NCI-H748 treated with DMSO at 0.1 percent for 48 hours (cell line): ENCODE measurements around the gene WDR18.
A peak's percentile ranks its signal among the peaks of the same experiment; 100 is the strongest.

Source experiments
- DNase-seq: peaks from one replicate; lab custom pipeline; 2025; lab: John Stamatoyannopoulos, UW

Gene WDR18

DNA sequence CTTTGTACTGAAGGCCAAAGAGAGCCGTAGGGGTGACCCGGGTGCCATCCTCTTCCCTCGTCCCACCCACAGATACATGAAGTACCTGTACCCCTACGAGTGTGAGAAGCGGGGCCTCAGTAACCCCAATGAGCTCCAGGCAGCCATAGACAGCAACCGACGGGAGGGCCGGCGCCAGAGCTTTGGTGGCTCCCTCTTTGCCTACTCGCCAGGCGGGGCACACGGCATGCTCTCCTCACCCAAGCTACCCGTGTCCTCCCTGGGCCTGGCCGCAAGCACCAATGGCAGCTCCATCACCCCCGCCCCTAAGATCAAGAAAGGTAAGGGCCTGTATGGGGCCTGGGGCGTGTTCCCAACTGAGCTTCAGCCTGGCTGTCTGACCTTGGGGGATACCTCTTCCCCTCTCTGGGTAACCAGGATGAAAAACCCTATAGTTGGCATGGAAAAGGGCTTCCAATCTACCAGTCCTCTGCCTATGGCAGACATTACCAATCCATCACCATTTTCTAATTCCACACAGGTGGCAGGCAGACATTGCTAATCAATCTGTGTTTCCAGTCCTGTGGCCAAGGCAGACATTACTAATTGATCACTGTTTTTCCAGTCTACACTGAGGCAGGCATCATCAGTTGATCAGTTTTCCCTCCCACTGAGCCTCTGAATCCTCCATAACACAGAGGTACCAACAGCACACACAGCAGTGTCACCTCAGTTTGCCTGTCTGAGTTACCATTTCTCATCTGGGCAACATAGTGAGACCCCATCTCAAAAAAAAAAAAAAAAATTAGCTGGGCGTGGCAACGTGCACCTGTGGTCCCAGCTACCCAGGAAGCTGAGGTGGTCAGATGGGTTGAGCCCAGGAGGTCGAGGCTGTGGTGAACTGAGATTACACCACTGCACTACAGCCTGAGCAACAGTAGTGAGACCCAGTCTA lies 19.1 kb upstream of the WDR18 start:
- no peak for DNase-seq

DNA sequence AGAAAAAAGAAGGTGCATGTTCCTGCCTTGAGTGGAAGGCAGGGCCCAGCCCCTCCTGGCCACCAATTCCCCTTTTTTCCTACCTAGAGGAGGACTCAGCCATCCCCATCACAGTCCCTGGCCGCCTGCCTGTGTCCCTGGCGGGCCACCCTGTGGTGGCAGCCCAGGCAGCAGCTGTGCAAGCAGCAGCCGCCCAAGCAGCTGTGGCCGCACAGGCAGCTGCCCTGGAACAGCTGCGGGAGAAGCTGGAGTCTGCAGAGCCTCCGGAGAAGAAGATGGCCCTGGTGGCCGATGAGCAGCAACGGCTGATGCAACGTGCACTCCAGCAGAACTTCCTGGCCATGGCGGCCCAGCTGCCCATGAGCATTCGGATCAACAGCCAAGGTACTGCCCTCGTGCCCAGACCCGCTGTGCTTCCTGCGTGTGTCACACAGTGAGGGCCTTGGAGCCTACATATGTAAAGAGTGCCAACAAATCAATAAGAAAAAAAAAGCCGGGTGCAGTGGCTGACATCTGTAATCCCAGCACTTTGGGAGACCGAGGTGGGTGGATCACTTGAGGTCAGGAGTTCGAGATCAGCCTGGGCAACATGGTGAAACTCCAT lies 17.6 kb upstream of the WDR18 start:
- no peak for DNase-seq

DNA sequence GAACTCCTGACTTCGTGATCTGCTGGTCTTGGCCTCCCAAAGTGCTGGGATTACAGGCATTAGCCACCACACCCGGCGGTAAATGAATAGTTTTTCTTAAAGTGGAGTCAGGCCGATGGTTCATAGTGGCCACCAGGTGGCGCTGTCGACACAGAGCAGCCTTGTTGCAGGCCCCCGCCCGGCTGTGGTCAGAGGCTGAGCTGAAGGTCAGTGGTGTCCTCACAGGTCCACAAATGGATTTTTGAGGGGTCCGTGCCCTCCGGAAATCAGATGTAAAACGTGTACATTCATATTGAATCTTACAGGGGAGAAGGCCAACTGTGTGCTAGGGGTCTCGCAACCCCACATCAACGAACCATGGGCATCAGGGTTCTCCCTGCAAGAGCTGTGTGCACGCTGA lies 13.4 kb upstream of the WDR18 start:
- no peak for DNase-seq

DNA sequence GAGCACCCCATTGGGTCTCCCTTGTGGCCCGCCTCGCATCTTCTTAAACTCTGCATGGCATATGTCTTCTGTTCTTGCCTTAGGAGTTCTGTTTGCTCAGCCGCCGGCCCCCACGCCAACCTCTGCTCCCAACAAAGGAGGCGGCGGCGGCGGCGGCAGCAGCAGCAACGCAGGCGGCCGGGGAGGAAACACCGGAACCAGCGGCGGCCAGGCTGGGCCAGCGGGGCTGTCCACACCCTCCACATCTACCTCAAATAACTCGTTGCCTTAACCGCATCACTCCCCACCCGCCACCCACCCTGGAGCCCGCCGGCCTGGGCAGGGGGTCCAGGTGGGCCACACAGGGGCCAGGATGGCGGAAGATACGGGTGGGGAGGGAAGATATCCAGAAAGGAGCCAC lies 12.3 kb upstream of the WDR18 start:
- DNase-seq: no peak

DNA sequence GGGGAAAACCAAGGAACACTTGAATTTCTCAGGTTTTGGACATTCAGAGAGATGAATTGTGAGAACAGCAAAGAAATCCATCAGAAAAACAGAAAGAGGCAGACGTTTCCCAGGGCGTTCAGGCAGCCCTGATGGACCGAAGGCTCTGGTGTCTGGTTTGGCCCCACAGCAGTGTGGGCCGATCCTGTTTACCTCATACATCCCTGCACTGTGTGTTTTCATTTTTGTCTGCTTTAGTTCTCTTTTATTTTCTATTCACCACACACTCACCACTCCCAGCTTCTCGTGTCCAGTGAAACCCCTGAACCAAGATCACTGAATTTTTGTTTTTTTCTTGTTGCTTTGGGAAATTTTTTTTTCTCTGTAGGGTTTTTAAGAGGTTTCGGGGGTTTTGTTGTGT lies 11.9 kb upstream of the WDR18 start:
- DNase-seq: no peak

DNA sequence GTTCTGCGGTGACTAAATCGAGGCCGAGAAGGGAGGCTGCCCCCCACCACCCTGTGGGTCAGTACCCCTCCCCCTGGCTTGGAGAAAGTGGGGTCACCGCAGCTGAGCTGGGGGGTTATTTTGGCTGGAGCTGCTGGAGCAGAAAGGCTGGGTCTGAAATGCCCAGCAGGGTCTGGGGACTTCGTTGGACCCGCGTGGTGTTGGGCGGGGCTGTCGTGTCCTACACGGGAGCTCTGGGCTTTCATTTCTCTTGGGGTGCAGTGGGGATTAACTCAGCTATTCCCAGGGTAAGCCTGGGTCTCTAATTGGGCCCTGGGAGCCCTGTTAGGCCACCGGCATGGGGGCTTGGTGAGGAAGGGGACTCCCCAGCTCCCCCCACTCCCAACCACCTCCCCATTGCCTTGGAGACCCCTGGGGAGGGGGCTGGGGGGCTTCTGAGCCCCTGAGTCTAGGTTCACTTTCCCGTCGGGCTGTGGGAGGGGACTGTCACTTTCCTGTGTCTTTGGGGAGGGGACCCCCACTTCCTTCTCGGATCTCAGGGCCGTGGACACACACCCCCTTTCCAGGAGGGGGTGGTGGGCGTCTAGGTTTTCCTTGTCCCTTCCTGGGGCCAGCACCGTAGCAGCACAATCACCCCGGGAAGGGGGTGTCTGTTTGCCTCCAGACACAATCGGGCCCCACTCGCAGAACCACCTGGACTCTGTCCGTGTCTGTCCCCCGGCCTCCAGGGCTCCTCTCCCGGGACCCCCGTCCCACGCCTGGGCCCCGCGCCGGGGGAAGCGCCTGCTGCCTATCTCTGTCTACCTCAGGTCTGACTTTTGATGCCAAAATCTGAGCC lies 10.2 kb upstream of the WDR18 start:
- no peak for DNase-seq

DNA sequence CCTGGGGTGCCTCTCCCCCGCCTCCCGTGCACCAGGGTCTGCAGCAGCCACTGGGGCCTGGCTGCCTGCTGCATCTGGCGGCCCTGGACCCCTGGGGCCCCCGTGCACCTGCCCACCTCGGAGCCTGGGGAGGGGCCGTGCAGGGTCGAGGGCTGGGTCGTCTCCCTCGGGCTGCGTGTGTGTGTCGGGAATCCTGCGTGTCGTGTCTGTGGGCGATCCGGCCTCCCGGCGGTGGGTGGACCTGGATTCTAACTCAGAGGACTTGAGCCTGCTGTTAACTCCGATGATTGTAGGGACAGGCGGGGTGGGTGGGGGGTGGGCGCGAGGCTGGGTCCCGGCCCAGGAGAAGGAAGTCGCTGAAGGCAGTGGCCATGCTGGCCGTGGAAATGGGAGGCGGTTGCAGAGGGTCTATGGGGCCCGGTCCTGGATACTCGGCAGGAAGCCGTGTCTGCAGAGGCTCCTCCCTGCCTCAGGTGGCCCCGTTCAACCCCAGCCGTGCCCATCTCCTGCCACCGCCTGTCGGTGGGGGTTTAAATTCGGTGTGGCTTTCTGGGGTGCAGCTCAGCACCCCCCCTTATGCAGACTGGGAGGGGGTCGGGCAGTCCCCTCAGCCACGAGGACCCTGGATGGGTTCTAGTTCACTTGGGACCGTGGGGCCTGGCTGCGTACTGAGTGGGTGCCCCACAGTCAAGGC lies 9.4 kb upstream of the WDR18 start:
- no peak for DNase-seq

DNA sequence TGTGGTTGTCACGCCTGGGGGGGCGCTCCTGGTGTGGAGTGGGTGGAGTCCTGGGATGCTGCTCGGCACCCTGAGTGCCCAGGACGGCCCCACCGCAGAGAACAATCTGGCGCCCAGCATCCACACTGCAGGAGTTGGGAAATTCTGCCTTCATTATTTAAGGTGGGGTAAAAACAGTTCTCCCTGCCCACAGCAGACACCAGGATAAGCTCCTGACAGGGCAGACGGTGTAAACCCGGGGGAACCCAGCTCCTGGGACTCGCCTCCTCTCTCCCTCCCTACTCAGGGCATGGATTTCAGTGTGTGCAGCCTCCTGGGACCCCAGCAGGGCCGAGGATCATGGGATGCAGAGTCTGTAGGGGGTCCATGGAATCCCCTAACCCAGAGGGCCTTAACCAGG lies 7.7 kb upstream of the WDR18 start:
- no peak for DNase-seq

DNA sequence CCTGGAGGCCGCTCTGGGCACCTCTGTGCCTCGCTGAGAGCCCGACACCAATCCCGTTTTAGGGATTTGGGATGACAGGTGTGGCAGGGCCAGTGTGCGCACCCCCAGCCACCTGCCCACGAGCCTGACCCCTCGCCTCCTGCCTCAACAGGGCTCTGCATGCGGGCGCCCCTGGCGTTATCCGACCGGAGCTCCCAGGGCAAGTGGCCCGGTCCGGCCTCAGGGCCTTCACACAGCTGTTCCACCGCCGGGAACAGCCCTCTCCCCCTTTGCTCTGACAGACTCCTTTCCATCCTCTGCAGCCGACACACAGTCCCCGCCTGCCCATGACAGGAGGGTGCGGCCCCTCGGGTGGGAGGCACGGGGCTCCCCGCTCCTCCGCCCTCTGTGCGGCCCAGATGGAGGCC lies 7.1 kb upstream of the WDR18 start:
- DNase-seq: no peak

DNA sequence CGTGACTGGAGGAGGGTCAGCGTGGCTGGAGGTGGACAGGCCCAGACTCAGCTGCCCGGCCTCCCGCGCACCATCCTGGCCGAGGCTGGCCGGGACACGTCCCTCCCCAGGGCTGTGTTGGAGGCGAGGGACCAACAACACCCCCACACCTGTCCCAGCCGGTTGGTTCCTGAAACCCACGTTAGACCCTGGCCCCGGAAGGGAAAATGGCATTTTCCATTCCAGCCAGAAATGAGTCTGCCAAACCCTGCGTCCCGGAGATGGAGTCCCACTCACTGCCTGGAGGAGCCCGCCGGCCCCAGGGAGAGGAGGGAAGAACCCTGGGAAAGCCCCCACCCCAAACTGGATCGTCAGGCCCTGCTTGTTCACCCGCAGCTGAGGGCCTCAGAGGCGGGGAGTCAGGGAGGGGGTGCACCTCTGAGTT lies 4.8 kb upstream of the WDR18 start:
- DNase-seq: no peak

DNA sequence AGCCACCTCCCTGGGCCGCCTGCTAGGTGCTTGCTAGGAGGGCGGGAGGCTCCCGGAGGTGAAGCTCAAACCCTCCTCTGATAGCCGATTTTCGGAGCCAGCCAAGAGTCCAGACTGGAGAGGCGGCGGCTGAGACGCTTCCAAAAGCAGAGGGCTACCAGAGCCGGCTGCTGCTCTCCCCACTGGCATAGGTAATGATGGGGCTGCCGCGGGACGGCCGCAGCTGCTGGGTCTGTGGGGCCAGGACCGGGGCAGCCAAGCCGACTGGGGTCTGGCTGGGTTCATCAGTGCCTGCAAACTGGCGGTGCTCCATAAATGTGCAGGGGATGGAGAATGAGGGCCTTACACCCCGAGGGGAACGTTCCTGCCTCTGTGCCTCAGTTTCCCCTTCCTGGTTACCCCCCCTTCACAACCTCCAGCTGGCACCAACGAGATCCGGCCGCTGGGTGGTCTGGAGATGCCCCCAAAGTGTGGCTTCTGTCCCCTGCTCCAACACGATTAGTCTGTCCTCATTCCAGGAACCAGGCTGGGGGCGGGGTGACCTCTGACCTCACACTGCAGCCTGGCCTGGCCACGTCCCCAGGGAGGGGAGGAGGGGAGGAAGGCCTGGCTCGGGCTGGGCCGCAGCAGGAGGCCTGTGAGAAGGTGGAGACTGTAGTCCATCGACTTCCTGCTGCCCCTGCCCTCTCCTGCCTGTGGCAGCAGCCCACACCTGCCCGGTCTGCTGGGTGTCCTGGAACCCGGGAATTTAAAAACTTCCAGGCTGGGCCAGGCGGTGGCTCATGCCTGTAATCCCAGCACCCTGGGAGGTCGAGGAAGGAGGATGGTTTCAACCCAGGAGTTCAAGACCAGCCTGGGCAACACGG lies 3.8 kb upstream of the WDR18 start:
- no peak for DNase-seq

DNA sequence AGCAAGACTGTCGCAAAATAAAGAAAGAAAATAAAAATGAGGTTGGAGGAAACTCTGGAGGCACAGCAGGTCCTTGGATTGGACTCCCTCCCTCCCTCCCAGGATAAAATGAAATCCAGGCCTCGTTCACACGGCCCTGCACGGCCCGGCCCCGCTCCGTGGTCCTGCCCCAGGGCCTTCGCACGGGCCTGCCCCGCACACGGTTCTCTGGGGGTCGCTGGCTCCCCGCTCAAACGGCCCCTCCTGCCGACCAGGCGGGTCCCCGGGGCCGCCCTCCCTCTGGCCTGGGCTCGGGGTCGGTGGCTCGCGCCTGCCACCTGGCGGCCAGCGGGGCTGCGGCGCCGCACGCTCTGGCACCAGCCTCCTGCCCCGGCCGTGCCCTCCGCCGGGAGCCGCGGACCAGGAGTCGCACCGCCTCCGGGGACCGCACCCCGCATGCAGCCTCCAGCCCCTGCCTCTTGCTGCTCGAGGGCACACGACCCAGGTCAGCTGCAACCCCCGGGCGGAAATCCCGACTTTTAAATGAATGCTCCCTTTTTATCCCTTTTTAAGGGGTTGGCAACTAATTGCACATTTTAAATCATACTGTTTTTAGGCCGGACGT lies 1.5 kb upstream of the WDR18 start:
- DNase-seq: peak; percentile 17

DNA sequence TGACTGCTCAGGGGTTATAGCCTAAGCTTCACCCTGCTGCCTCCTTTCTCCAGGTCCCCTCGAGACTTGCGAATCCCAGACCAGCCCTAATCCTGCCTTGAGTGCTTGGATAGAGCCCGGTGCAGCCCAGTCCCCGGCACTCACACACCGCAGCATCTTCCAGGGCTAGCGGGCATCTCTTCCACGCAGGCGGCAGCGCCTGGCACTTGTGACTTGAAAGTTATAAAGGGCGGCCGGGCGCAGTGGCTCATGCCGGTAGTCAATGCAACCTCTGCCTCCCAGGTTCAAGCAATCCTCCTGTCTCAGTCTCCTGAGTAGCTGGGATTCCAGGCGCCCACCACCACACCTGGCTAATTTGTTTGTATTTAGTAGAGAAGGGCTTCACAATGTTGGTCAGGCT lies 1.9 kb downstream of the WDR18 start:
- no peak for DNase-seq

DNA sequence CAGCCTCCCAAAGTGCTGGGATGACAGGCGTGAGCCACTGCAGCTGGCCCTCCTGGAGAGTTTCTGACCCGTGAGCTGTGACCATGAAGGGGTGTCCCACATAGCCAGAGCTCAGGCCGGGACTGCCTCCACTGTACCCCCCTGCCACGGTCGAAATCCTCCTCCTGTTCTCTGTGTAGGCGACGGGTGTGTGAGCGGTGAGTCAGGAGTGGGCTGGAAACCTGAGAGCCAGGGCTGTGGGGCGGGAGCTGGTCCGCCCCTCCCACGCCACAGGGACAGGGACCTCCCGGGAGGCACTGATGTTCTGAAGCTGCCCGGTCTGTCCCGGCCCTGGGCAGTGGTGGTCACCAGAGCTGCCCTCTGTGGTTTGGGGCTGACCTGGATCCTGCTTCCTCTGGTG lies 3.9 kb downstream of the WDR18 start:
- DNase-seq: no peak

DNA sequence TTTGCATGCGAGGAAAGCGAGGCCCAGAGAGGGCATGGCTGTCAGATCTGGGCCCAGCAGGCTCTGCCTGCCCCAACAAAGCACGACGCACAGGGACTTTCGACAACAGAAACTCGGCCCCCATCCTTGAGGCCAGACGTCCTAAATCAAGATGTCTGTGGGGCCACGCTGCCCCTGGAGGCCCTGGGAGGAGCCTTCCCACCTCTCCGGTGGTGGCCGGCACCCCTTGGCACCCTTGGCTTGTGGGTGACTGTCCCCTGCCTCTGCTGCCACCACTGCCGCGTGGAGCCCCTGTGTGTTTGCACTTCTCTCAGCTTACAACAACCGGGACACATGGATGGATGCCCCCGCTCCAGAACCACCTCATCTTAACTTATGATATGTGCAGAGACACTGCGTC lies 4.4 kb downstream of the WDR18 start:
- no peak for DNase-seq

DNA sequence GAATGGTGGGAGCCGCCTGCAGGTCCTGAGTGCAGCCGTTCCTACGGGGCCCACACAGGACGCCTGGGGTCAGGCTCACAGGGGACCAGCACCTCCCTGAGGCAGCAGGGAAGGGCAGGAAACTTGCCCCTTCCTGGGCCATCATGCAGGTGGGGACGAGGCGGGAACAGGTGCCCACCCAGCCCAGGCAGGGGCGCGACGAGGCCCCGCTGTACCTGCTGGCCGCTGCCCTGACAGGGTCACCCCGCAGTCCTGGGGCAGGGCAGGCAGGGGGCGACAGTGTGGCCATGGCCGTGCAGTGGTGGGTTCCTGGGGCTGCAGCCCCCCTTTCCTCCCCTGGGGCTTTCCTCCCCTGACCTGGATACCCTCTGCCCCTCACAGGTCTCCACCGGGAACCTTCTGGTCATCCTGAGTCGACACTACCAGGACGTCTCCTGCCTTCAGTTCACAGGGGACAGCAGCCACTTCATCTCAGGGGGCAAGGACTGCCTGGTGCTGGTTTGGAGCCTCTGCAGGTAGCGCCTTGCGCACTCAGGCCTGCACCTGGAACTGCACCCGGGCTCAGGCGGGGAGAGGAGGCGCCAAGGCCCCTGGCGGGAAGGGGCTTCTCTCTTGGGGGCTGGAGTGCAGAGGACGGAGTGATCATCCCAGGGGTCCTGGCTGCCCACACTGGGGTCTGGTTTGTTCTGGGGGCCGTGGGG lies 5.4 kb downstream of the WDR18 start:
- DNase-seq: no peak

DNA sequence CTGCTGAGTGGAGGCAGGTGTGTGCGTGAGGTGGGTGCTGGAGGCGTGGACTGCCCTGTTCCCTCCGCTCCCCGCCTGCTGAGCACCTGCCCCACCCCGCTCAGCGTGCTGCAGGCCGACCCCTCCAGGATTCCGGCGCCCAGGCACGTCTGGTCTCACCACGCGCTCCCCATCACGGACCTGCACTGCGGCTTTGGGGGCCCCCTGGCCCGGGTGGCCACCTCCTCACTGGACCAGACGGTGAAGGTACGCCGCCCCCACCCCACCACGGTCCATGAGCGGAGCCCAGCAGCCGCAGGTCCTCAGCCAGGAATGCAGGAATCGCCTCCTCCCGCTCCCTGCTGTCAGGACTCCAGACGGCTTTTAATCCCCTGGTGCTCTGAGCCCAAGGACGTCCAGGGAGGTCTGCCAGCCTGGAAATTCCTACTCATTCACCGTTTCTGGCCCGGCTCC lies 6.0 kb downstream of the WDR18 start:
- DNase-seq: no peak

DNA sequence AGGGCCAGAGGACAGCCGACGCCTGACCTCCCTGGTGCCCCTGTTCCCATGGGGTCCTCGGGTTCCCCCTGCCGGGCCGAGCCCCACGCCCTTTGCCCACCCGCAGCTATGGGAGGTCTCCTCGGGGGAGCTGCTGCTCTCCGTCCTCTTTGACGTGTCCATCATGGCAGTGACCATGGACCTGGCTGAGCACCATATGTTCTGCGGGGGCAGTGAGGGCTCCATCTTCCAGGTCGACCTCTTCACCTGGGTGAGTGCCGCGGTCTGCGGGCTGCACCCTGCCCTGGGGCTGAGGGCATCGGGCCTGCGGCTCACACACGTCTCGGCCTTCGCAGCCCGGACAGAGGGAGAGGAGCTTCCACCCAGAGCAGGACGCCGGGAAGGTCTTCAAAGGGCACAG lies 6.6 kb downstream of the WDR18 start:
- no peak for DNase-seq

DNA sequence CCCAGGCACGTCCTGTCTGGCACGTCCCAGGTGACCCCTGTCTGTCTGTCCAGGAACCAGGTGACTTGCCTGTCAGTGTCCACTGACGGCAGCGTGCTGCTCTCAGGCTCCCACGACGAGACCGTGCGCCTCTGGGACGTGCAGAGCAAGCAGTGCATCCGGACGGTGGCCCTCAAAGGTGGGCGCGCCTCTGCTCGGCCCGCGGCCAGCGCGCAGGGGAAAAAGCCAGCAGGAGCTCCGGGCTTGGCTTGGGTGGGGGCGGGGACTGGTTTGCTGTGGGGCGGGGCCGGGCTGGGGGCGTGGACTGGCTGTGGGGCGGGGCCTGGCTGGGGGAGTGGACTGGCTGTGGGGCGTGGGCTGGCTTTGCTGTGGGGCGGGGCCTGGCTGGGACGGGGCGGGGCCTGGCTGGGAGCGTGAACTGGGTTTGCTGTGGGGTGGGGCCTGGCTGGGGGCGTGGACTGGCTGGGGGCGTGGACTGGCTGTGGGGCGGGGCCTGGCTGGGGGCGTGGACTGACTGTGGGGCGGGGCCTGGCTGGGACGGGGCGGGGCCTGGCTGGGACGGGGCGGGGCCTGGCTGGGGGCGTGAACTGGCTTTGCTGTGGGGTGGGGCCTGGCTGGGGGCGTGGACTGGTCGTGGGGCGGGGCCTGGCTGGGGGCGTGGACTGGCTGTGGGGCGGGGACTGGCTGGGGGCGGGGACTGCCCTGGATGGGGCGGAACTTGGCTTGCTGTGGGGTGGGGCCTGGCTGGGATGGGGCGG lies 7.2 kb downstream of the WDR18 start:
- no peak for DNase-seq
